HCT116 (cell line): Measurements from ENCODE around the gene IPO8. TPM values are rescaled to one million over a fixed set of nuclear protein-coding genes. Genes with fewer than 3 reads are reported as not detected.

Experiments
- ATAC-seq: fragments of 200-7000 bp; cut with Tn5 transposase; 2 replicates; pipeline ENCODE4 v1.9.1; 2020; ENCODE audit warnings: mild to moderate bottlenecking, moderate library complexity
- BruUV-seq: library from RNA; stranded (reverse); fragments of 400-500 nt; replicated peaks from 2 replicates; lab custom pipeline; 2021; lab: Mats Ljungman, UMichigan
- CTCF ChIA-PET: fragments of 300-600 bp; sonication (Branson Sonifier 250); formaldehyde crosslinking; loops from one replicate; lab custom pipeline; 2021; ENCODE audit warnings: antibody characterized with exemption; lab: Charles Lee
- POLR2A ChIA-PET: fragments of 300-600, 350-600 bp; sonication (Branson Sonifier 250); formaldehyde crosslinking; loops from one replicate; lab custom pipeline; 2021; ENCODE audit warnings: antibody characterized with exemption; lab: Charles Lee
- RAD21 ChIA-PET, 2 experiments: fragments of 300-600 bp; sonication (Branson Sonifier 250); formaldehyde crosslinking; loops; one replicate each; lab custom pipeline; 2023; ENCODE audit warnings: low total read pairs in 2 of 2; ENCODE audit not compliant: uncharacterized antibody in 2 of 2, unreplicated experiment in 2 of 2, low non-redundant PET in 1 of 2; lab: Charles Lee
- DNase-seq: peaks from one replicate; pipeline ENCODE4 v3.0.0-alpha.2; 2010; ENCODE audit warnings: low read depth, low spot score
- H2AFZ ChIP-seq: fragments of 200-600 bp; shearing (Covaris generic), sonication (generic); 2 replicates; pipeline ENCODE4 v1.6.1; 2017; ENCODE audit warnings: low read depth, mixed run types, mixed read lengths, antibody characterized with exemption, low read length; ENCODE audit not compliant: poor library complexity, severe bottlenecking
- H3K27ac ChIP-seq: 2 replicates; pipeline ENCODE4 v1.5.1; 2012; ENCODE audit warnings: low read depth, low read length
- H3K27me3 ChIP-seq: fragments of 200-600 bp; sonication (generic); 2 replicates; pipeline ENCODE4 v1.6.1; 2016; ENCODE audit warnings: mixed run types, low read length, mixed read lengths; ENCODE audit not compliant: insufficient read depth
- H3K36me3 ChIP-seq, 2 experiments: fragments of 200-500 bp in 1 of 2; fragments of 200-600 bp in 1 of 2; sonication (Bioruptor generic) in 1 of 2; sonication (generic) in 1 of 2; 2 replicates each; pipeline versions ENCODE4 v1.5.1 to v1.6.1; 2014 to 2016; ENCODE audit warnings: low read length in 2 of 2, inconsistent platforms in 1 of 2, mixed read lengths in 1 of 2, mixed run types in 1 of 2; ENCODE audit not compliant: insufficient read depth in 2 of 2, control insufficient read depth in 1 of 2
- H3K4me1 ChIP-seq, 2 experiments: fragments of 200-600 bp in 1 of 2; sonication (generic) in 1 of 2; 2 replicates each; pipeline versions ENCODE4 v1.5.1 to v1.6.1; 2012 to 2017; ENCODE audit warnings: low read length in 2 of 2, inconsistent platforms in 1 of 2, mild to moderate bottlenecking in 1 of 2, mixed read lengths in 1 of 2, mixed run types in 1 of 2, moderate library complexity in 1 of 2; ENCODE audit not compliant: insufficient read depth in 2 of 2, control insufficient read depth in 1 of 2
- H3K4me2 ChIP-seq: fragments of 200-600 bp; sonication (generic); 2 replicates; pipeline ENCODE4 v1.6.1; 2017; ENCODE audit warnings: mixed run types, low read length, mixed read lengths
- H3K4me3 ChIP-seq, 2 experiments: fragments of 200-600 bp in 1 of 2; sonication (generic) in 1 of 2; replicated peaks in 1 of 2; 2 replicates each; pipeline ENCODE4 v1.5.1; 2011 to 2016; ENCODE audit warnings: low read length in 2 of 2, control low read depth in 1 of 2, low read depth in 1 of 2, mild to moderate bottlenecking in 1 of 2, mixed read lengths in 1 of 2, mixed run types in 1 of 2
- H3K79me2 ChIP-seq: fragments of 200-600 bp; sonication (generic); 2 replicates; pipeline ENCODE4 v1.6.1; 2017; ENCODE audit warnings: mild to moderate bottlenecking, mixed run types, low read length, moderate library complexity, mixed read lengths; ENCODE audit not compliant: insufficient read depth
- H3K9ac ChIP-seq: fragments of 200-600 bp; sonication (generic); 2 replicates; pipeline ENCODE4 v1.6.1; 2016; ENCODE audit warnings: low read length, mixed read lengths
- H3K9me2 ChIP-seq: fragments of 200-600 bp; sonication (generic), shearing (Covaris generic); 2 replicates; pipeline ENCODE4 v1.6.1; 2017; ENCODE audit warnings: mixed run types, mild to moderate bottlenecking, moderate library complexity; ENCODE audit not compliant: insufficient read depth
- H3K9me3 ChIP-seq, 2 experiments: fragments of 200-500 bp in 1 of 2; fragments of 200-600 bp in 1 of 2; sonication (Bioruptor generic) in 1 of 2; sonication (generic) in 1 of 2; 2 replicates each; pipeline ENCODE4 v1.6.1; 2014 to 2017; ENCODE audit warnings: low read length in 2 of 2, mixed read lengths in 2 of 2, inconsistent platforms in 1 of 2, low read depth in 1 of 2, mild to moderate bottlenecking in 1 of 2, mixed run types in 1 of 2, moderate library complexity in 1 of 2; ENCODE audit not compliant: control insufficient read depth in 1 of 2, insufficient read depth in 1 of 2
- H4K20me1 ChIP-seq: fragments of 200-600 bp; sonication (generic), shearing (Covaris generic); 2 replicates; pipeline ENCODE4 v1.6.1; 2017; ENCODE audit warnings: mixed run types, mild to moderate bottlenecking, moderate library complexity; ENCODE audit not compliant: insufficient read depth
- CBX3 ChIP-seq: IDR thresholded peaks from 2 replicates; pipeline ENCODE4 v1.6.1; 2012; ENCODE audit warnings: low read depth
- ELF1 ChIP-seq: IDR thresholded peaks from 2 replicates; pipeline ENCODE4 v1.6.1; 2012; ENCODE audit warnings: low read depth, borderline replicate concordance
- EZH2 ChIP-seq: fragments of 200-600 bp; sonication (generic); IDR thresholded peaks from 2 replicates; pipeline ENCODE4 v1.6.1; 2017; ENCODE audit warnings: antibody characterized with exemption, mixed run types
- FOSL1 ChIP-seq: IDR thresholded peaks from 2 replicates; pipeline ENCODE4 v1.6.1; 2012; ENCODE audit warnings: low read depth
- JUND ChIP-seq: IDR thresholded peaks from 2 replicates; pipeline ENCODE4 v1.6.1; 2012
- POLR2A ChIP-seq: IDR thresholded peaks from 2 replicates; pipeline ENCODE4 v1.7.0; 2011; ENCODE audit warnings: borderline replicate concordance; ENCODE audit not compliant: insufficient read depth, insufficient read length; ENCODE audit errors: extremely low read depth
- RAD21 ChIP-seq: IDR thresholded peaks from 2 replicates; pipeline ENCODE4 v1.6.1; 2012; ENCODE audit warnings: low read depth, mild to moderate bottlenecking
- intact Hi-C: fragments of 100-400 bp; cut with micrococcal nuclease; formaldehyde crosslinking; loops from 2 replicates; pipeline ENCODE4 v1.10.0; 2022
- total RNA-seq: library from RNA; stranded (reverse); gene quantifications from one replicate; pipeline ENCODE4 v1.2.1, GENCODE V29; 2021; ENCODE audit not compliant: unreplicated experiment
- TF ChIP-seq, protein P1 (sequence below): IDR thresholded peaks from 2 replicates; pipeline ENCODE4 v1.6.1; 2012; ENCODE audit warnings: low read depth
- TF ChIP-seq, protein P2 (sequence below): IDR thresholded peaks from 2 replicates; pipeline ENCODE4 v1.6.1; 2011; ENCODE audit warnings: mild to moderate bottlenecking, low read length, moderate library complexity; ENCODE audit not compliant: insufficient replicate concordance; ENCODE audit errors: extremely low read depth

IPO8 gene
- total RNA-seq, 1 experiment from 2014 or later: 41.4 TPM

DNA sequence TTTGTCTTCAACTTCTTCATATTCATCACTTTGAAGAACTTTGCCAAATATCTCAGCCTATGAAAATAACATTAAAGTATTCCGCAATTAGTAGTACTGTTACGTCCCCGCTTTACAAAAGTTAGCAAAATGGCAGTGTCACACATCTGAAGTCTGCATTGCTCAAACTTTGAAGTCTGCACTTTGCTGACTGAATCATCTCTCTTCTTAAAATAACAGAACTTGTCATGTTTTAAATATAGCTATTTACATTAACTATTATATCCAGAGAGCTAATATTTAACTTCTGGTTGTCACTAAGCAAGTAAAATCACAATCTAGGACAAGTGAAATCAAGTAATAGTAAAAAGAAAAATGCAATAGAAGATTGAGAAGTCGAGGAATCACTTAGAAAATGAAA, 34.5 kb downstream of the IPO8 start:
- ATAC-seq: no peak
- no peak overlapping the region for H2AFZ ChIP-seq
- H3K27ac ChIP-seq: no peak overlapping the region
- H3K4me3 ChIP-seq: no peak overlapping the region
- ChIA-PET RAD21 (no interaction called here), POLR2A (no interaction called here), CTCF (no interaction called here)
- H3K4me1 ChIP-seq: no peaks in the 10 kb centered on the region
- H3K9me2 ChIP-seq: no peaks in the 10 kb centered on the region
- H3K27me3 ChIP-seq: no peaks in the 10 kb centered on the region
- no peak for DNase-seq
- no peak for TF ChIP-seq POLR2A
- no peak for TF ChIP-seq CBX3
- no peak for TF ChIP-seq ELF1
- TF ChIP-seq, protein P1, sequence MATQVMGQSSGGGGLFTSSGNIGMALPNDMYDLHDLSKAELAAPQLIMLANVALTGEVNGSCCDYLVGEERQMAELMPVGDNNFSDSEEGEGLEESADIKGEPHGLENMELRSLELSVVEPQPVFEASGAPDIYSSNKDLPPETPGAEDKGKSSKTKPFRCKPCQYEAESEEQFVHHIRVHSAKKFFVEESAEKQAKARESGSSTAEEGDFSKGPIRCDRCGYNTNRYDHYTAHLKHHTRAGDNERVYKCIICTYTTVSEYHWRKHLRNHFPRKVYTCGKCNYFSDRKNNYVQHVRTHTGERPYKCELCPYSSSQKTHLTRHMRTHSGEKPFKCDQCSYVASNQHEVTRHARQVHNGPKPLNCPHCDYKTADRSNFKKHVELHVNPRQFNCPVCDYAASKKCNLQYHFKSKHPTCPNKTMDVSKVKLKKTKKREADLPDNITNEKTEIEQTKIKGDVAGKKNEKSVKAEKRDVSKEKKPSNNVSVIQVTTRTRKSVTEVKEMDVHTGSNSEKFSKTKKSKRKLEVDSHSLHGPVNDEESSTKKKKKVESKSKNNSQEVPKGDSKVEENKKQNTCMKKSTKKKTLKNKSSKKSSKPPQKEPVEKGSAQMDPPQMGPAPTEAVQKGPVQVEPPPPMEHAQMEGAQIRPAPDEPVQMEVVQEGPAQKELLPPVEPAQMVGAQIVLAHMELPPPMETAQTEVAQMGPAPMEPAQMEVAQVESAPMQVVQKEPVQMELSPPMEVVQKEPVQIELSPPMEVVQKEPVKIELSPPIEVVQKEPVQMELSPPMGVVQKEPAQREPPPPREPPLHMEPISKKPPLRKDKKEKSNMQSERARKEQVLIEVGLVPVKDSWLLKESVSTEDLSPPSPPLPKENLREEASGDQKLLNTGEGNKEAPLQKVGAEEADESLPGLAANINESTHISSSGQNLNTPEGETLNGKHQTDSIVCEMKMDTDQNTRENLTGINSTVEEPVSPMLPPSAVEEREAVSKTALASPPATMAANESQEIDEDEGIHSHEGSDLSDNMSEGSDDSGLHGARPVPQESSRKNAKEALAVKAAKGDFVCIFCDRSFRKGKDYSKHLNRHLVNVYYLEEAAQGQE: no peak
- intact Hi-C loops: no loop called here
- no peaks in the 10 kb centered on the region; the same call in 1 of the 2 replicates for H4K20me1 ChIP-seq
- no peak overlapping the region for H3K9ac ChIP-seq
- H3K79me2 ChIP-seq: no peaks in the 10 kb centered on the region
- no TSS peak for BruUV-seq
- no peaks in the 10 kb centered on the region for H3K9me3 ChIP-seq
- H3K36me3 ChIP-seq: peaks cover 4% of the 10 kb centered on the region in 2 experiments; a peak in 2 of 4 replicates
- H3K4me2 ChIP-seq: no peak overlapping the region

DNA sequence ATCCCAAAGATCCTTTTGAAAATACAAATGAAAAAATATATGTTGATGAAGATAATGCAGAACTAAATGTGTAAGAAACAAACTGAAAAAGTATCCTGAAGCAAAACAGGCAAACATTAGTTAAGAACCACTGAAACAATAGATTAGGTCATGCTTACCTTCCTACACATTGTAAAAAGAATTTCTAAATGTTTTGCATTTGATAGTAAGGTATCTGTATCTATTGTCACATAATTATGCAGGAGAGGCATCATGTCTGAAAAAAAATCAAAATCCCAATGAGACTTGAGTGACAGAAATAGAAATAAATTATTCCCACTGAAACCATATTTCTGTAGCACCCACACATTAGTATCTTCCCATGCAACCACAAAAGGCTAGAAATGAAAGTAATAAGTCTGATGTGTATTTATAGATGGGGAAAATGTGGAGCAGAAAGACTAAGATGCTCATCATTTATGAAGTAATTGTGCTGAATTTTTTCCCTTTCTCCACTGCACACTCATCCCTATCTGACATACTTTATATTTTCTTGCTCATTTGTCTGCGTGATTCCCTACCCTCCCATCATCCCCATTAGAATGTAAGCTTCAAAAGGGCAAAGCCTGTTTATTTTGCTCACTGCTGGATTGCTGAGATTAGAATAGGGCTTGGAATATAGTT, 43.5 kb downstream of the IPO8 start:
- H3K27ac ChIP-seq: no peak overlapping the region
- ChIA-PET RAD21 (no interaction called here), POLR2A (no interaction called here), CTCF (no interaction called here)
- ATAC-seq: no peak
- no peaks in the 10 kb centered on the region for H3K9me2 ChIP-seq
- no peaks in the 10 kb centered on the region for H3K9me3 ChIP-seq
- H3K27me3 ChIP-seq: no peaks in the 10 kb centered on the region
- TF ChIP-seq, protein P2, sequence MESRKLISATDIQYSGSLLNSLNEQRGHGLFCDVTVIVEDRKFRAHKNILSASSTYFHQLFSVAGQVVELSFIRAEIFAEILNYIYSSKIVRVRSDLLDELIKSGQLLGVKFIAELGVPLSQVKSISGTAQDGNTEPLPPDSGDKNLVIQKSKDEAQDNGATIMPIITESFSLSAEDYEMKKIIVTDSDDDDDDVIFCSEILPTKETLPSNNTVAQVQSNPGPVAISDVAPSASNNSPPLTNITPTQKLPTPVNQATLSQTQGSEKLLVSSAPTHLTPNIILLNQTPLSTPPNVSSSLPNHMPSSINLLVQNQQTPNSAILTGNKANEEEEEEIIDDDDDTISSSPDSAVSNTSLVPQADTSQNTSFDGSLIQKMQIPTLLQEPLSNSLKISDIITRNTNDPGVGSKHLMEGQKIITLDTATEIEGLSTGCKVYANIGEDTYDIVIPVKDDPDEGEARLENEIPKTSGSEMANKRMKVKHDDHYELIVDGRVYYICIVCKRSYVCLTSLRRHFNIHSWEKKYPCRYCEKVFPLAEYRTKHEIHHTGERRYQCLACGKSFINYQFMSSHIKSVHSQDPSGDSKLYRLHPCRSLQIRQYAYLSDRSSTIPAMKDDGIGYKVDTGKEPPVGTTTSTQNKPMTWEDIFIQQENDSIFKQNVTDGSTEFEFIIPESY: no peak
- no peak for TF ChIP-seq FOSL1
- no peak for TF ChIP-seq JUND
- TF ChIP-seq EZH2: no peak
- TF ChIP-seq RAD21: no peak
- no peak overlapping the region for H3K4me2 ChIP-seq
- H2AFZ ChIP-seq: no peak overlapping the region
- no peaks in the 10 kb centered on the region for H4K20me1 ChIP-seq
- intact Hi-C loops: no loop called here
- DNase-seq: no peak
- BruUV-seq: no TSS peak
- no peaks in the 10 kb centered on the region for H3K4me1 ChIP-seq
- no peaks in the 10 kb centered on the region for H3K79me2 ChIP-seq
- H3K36me3 ChIP-seq: peaks cover 2 to 7% of the 10 kb centered on the region in 2 experiments; a peak in 1 of 4 replicates
- no peak overlapping the region for H3K4me3 ChIP-seq
- no peak overlapping the region for H3K9ac ChIP-seq
